OCI-LY1 (cell line): ENCODE data around the gene DIP2C.

Experiments
- H2AFZ ChIP-seq: fragments of 200-600 bp; sonication (generic), shearing (Covaris generic); 2 replicates; pipeline ENCODE4 v1.6.0; 2014; ENCODE audit warnings: antibody characterized with exemption, mild to moderate bottlenecking, low read length
- H3F3A ChIP-seq: fragments of 200-600 bp; sonication (generic), shearing (Covaris generic); 2 replicates; pipeline ENCODE4 v1.6.0; 2014; ENCODE audit warnings: mild to moderate bottlenecking, antibody characterized with exemption, low read length, moderate library complexity; ENCODE audit not compliant: insufficient read depth
- H3K27ac ChIP-seq: fragments of 200-600 bp; sonication (generic); 2 replicates; pipeline ENCODE4 v1.5.1; 2014; ENCODE audit warnings: low read length, mixed run types, mild to moderate bottlenecking, low read depth; ENCODE audit not compliant: poor library complexity, severe bottlenecking
- H3K27me3 ChIP-seq: fragments of 200-600 bp; sonication (generic); 2 replicates; pipeline ENCODE4 v1.6.0; 2014; ENCODE audit warnings: antibody characterized with exemption, mild to moderate bottlenecking, low read length, moderate library complexity; ENCODE audit not compliant: insufficient read depth
- H3K36me3 ChIP-seq: fragments of 200-600 bp; sonication (generic); 2 replicates; pipeline ENCODE4 v1.6.1; 2014; ENCODE audit warnings: mild to moderate bottlenecking, antibody characterized with exemption, low read length, moderate library complexity, mixed read lengths; ENCODE audit not compliant: insufficient read depth
- H3K4me1 ChIP-seq: fragments of 200-600 bp; sonication (generic); 2 replicates; pipeline ENCODE4 v1.5.1; 2014; ENCODE audit warnings: mild to moderate bottlenecking, low read length, moderate library complexity; ENCODE audit not compliant: insufficient read depth, severe bottlenecking
- H3K4me2 ChIP-seq: fragments of 200-600 bp; sonication (generic), shearing (Covaris generic); 2 replicates; pipeline ENCODE4 v1.6.1; 2014; ENCODE audit warnings: low read length
- H3K4me3 ChIP-seq: fragments of 200-600 bp; sonication (generic); 2 replicates; pipeline ENCODE4 v1.5.1; 2014; ENCODE audit warnings: low read length, low read depth, mild to moderate bottlenecking, mixed read lengths; ENCODE audit not compliant: poor library complexity, severe bottlenecking
- H3K79me2 ChIP-seq: fragments of 200-600 bp; shearing (Covaris generic); 2 replicates; pipeline ENCODE4 v1.6.1; 2016; ENCODE audit warnings: mixed run types, low read length, mixed read lengths; ENCODE audit not compliant: insufficient read depth
- H3K9ac ChIP-seq: fragments of 200-600 bp; sonication (generic), shearing (Covaris generic); 2 replicates; pipeline ENCODE4 v1.6.1; 2014; ENCODE audit warnings: mild to moderate bottlenecking, low read length, mixed read lengths
- H3K9me2 ChIP-seq: fragments of 200-600 bp; sonication (generic), shearing (Covaris generic); 2 replicates; pipeline ENCODE4 v1.6.1; 2014; ENCODE audit warnings: low read depth, mild to moderate bottlenecking, low read length, mixed read lengths
- H3K9me3 ChIP-seq: fragments of 200-600 bp; shearing (Covaris generic); 2 replicates; pipeline ENCODE4 v1.6.1; 2014; ENCODE audit warnings: low read length, mixed read lengths
- H4K20me1 ChIP-seq: fragments of 200-600 bp; sonication (generic), shearing (Covaris generic); 2 replicates; pipeline ENCODE4 v1.6.0; 2016; ENCODE audit warnings: mild to moderate bottlenecking, low read length; ENCODE audit not compliant: insufficient read depth
- CTCF ChIP-seq: fragments of 200-600 bp; sonication (generic), shearing (Covaris generic); IDR thresholded peaks from 2 replicates; pipeline ENCODE4 v1.5.1; 2017; ENCODE audit warnings: mild to moderate bottlenecking, antibody characterized with exemption, low read length, moderate library complexity, mixed read lengths
- EZH2 ChIP-seq: fragments of 200-600 bp; sonication (generic), shearing (Covaris generic); IDR thresholded peaks from 2 replicates; pipeline ENCODE4 v1.8.0; 2017; ENCODE audit warnings: borderline replicate concordance, mixed run types, mild to moderate bottlenecking, antibody characterized with exemption, low read length, moderate library complexity, mixed read lengths

DIP2C gene

GRCh38 chr10:486206-486605, 203.3 kb downstream of the DIP2C start:
- Histone ChIP-seq H3K79me2 (peaks cover 21% of the 10 kb centered on the region), H3K4me3 (no peak overlapping the region), H3K27ac (peak overlapping the region; percentile 62), H3K9ac (no peak overlapping the region), H3K9me3 (no peaks in the 10 kb centered on the region), H3K9me2 (no peaks in the 10 kb centered on the region), H3F3A (no peaks in the 10 kb centered on the region), H2AFZ (no peak overlapping the region), H4K20me1 (no peaks in the 10 kb centered on the region), H3K27me3 (no peaks in the 10 kb centered on the region), H3K4me2 (peak overlapping the region; percentile 52; the same call in 1 of the 2 replicates), H3K36me3 (peaks cover 90% of the 10 kb centered on the region), H3K4me1 (peaks cover 35% of the 10 kb centered on the region)
- TF ChIP-seq CTCF = no peak
- TF ChIP-seq EZH2 = no peak

- Histone ChIP-seq H3K4me1 (peaks cover 35% of the 10 kb centered on the region), H3K27ac (peak overlapping the region; percentile 62), H3K79me2 (peaks cover 19% of the 10 kb centered on the region), H3K9me2 (no peaks in the 10 kb centered on the region), H3K27me3 (no peaks in the 10 kb centered on the region), H3K9ac (no peak overlapping the region), H3K4me2 (peak overlapping the region; percentile 52), H2AFZ (no peak overlapping the region), H3K36me3 (peaks cover 90% of the 10 kb centered on the region), H3K9me3 (no peaks in the 10 kb centered on the region), H3K4me3 (no peak overlapping the region), H4K20me1 (no peaks in the 10 kb centered on the region), H3F3A (no peaks in the 10 kb centered on the region)
- TF ChIP-seq EZH2 (no peak), CTCF (no peak)
Measured at GRCh38 chr10:485776-486175, 203.7 kb downstream of the DIP2C start.

- Histone ChIP-seq H3K9me2 (no peaks in the 10 kb centered on the region), H3K4me1 (peaks cover 35% of the 10 kb centered on the region), H3F3A (no peaks in the 10 kb centered on the region), H3K36me3 (peaks cover 90% of the 10 kb centered on the region), H3K9ac (peak overlapping the region; percentile 33; the same call in 1 of the 2 replicates), H3K9me3 (no peaks in the 10 kb centered on the region), H3K27me3 (no peaks in the 10 kb centered on the region), H4K20me1 (no peaks in the 10 kb centered on the region), H3K79me2 (peaks cover 12% of the 10 kb centered on the region; the same call in 1 of the 2 replicates), H3K4me2 (peak overlapping the region; percentile 52), H3K27ac (peak overlapping the region; percentile 62), H2AFZ (no peak overlapping the region), H3K4me3 (peak overlapping the region; percentile 48)
- TF ChIP-seq EZH2 (no peak), CTCF (no peak)
Measured at GRCh38 chr10:484925-485661, 204.4 kb downstream of the DIP2C start.
